OCI-LY1 (cell line): Measurements from ENCODE around the gene POLL.
"Not testable (repeated sequence)": the region's sequence is repeated elsewhere in the genome, so short reads cannot be mapped to it uniquely, and the experiment has no call there.

Source experiments
- EZH2 ChIP-seq: fragments of 200-600 bp; sonication (generic), shearing (Covaris generic); IDR thresholded peaks from 2 replicates; pipeline ENCODE4 v1.8.0; 2017; ENCODE audit warnings: borderline replicate concordance, mixed run types, mild to moderate bottlenecking, antibody characterized with exemption, low read length, moderate library complexity, mixed read lengths
- TF ChIP-seq, protein P1 (sequence below): fragments of 200-600 bp; sonication (generic), shearing (Covaris generic); IDR thresholded peaks from 2 replicates; pipeline ENCODE4 v1.5.1; 2017; ENCODE audit warnings: mild to moderate bottlenecking, antibody characterized with exemption, low read length, moderate library complexity, mixed read lengths

GRCh38 chr10:101633510-101633909, 45.5 kb upstream of the POLL start:
- TF ChIP-seq, protein P1, sequence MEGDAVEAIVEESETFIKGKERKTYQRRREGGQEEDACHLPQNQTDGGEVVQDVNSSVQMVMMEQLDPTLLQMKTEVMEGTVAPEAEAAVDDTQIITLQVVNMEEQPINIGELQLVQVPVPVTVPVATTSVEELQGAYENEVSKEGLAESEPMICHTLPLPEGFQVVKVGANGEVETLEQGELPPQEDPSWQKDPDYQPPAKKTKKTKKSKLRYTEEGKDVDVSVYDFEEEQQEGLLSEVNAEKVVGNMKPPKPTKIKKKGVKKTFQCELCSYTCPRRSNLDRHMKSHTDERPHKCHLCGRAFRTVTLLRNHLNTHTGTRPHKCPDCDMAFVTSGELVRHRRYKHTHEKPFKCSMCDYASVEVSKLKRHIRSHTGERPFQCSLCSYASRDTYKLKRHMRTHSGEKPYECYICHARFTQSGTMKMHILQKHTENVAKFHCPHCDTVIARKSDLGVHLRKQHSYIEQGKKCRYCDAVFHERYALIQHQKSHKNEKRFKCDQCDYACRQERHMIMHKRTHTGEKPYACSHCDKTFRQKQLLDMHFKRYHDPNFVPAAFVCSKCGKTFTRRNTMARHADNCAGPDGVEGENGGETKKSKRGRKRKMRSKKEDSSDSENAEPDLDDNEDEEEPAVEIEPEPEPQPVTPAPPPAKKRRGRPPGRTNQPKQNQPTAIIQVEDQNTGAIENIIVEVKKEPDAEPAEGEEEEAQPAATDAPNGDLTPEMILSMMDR: not testable (repeated sequence)
- not testable (repeated sequence) for TF ChIP-seq EZH2
